ELR (cell line): ENCODE measurements around the gene SLMAP.

Experiments
- DNase-seq: peaks from one replicate; pipeline ENCODE4 v3.0.0-alpha.2; 2015; ENCODE audit warnings: low read depth

SLMAP gene, protein sequence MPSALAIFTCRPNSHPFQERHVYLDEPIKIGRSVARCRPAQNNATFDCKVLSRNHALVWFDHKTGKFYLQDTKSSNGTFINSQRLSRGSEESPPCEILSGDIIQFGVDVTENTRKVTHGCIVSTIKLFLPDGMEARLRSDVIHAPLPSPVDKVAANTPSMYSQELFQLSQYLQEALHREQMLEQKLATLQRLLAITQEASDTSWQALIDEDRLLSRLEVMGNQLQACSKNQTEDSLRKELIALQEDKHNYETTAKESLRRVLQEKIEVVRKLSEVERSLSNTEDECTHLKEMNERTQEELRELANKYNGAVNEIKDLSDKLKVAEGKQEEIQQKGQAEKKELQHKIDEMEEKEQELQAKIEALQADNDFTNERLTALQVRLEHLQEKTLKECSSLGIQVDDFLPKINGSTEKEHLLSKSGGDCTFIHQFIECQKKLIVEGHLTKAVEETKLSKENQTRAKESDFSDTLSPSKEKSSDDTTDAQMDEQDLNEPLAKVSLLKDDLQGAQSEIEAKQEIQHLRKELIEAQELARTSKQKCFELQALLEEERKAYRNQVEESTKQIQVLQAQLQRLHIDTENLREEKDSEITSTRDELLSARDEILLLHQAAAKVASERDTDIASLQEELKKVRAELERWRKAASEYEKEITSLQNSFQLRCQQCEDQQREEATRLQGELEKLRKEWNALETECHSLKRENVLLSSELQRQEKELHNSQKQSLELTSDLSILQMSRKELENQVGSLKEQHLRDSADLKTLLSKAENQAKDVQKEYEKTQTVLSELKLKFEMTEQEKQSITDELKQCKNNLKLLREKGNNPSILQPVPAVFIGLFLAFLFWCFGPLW

GRCh38 chr3:57755741-57756527, at the start of gene SLMAP:
Gene SLMAP, plus strand, starts transcription at chr3:57756309. Its CDS starts 1,343 bp downstream, at chr3:57757652.
- peak; percentile 98 for DNase-seq

GRCh38 chr3:57706462-57706861, 49.6 kb upstream of the SLMAP start:
- peak; percentile 92 for DNase-seq

- DNase-seq = no peak
Measured at GRCh38 chr3:57709031-57709430, 47.1 kb upstream of the SLMAP start.

- no peak for DNase-seq
Measured at GRCh38 chr3:57709559-57709958, 46.5 kb upstream of the SLMAP start.

- no peak for DNase-seq
Measured at GRCh38 chr3:57715686-57716085, 40.4 kb upstream of the SLMAP start.

GRCh38 chr3:57717205-57717868, 38.8 kb upstream of the SLMAP start:
- no peak for DNase-seq

GRCh38 chr3:57718118-57718517, 38.0 kb upstream of the SLMAP start:
- no peak for DNase-seq

DNA sequence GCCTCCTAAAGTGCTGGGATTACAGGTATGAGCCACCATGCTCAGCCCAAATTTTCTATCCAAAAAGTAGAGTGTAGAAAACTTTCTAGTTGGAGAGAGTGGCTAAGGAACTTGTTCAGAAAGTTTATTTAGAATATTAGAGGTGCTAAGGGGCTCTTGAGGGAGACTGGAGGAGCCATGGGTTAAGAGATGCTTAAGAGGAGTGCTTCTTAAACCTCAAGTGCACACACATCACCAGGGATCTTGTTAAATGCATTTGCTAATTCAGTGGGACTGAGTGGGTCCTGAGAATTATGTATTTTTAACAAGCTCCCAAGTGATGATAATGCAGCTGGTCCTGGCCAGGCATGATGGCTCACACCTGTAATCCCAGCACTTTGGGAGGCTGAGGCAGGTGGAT, 29.7 kb upstream of the SLMAP start:
- no peak for DNase-seq

GRCh38 chr3:57727106-57727505, 29.0 kb upstream of the SLMAP start:
- peak; percentile 56 for DNase-seq

DNA sequence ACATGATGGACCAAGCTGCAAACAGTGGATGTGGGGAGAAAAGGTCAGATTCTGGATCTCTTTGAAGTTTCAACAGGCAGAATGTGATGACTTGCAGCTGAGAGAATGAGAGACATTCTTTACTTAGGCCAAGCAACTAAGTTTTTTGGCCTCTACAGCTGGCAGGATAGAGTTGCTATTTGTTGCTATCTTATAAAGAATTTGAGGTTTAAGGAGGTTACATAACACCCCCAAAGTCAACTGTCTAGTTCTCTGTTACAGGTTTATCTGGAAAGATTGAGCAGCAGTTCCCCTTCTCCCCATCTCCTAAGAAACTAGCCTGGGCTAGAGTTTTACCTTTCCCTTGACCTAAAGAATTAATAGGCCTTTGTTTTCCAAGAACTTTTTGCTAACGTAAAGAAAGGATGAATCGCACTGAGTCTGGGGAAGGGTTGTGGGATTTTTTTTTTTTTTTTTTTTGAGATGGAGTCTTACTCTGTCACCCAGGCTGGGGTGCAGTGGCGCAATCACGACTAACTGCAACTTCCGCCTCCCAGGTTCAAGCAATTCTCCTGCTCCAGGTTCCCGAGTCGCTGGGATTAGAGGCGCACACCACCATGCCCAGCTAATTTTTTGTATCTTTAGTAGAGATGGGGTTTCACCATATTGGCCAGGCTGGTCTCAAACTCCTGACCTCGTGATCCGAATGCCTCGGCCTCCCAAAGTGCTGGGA, 26.6 kb upstream of the SLMAP start:
- DNase-seq = no peak

- DNase-seq = no peak
Measured at GRCh38 chr3:57730682-57731081, 25.4 kb upstream of the SLMAP start.

GRCh38 chr3:57731311-57731710, 24.8 kb upstream of the SLMAP start:
- no peak for DNase-seq

DNA sequence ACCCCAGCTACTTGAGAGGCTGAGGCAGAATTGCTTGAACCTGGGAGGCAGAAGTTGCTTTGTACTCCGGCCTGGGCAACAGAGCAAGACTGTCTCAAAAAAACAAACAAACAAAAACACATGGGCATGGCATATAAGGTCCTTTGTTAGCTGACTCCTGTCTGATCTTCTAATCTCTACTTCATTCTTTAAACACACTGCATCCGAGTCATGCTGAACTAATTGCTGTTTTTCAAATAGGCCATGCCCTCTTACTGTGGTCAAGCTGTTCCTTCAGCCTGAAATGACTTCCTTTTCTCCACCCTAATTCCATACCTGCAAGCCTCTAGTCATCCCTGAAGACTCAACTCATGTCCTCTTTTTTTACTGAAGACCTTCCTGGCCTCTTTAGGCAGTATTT, 22.3 kb upstream of the SLMAP start:
- DNase-seq = no peak

DNA sequence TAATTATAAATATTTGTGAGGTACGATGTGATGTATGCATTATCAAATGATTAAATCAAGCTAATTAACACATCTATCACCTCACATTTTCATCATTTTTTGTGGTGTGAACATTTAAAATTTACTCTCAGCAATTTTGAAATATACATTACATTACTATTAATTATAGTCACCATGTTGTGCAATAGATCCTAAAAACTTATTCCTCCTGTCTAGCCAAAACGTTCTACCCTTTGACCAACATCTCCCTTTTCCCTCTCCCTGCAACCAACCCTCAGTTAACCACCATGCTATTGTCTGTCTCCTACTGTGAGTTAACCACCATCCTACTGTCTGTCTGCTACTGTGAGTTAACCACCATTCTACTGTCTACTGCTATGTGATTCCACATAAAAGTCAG, 20.7 kb upstream of the SLMAP start:
- no peak for DNase-seq

GRCh38 chr3:57737840-57738239, 18.3 kb upstream of the SLMAP start:
- DNase-seq = no peak

- no peak for DNase-seq
Measured at GRCh38 chr3:57738391-57738790, 17.7 kb upstream of the SLMAP start.

GRCh38 chr3:57740027-57740426, 16.1 kb upstream of the SLMAP start:
- DNase-seq = no peak

GRCh38 chr3:57743496-57743895, 12.6 kb upstream of the SLMAP start:
- DNase-seq = peak; percentile 77

DNA sequence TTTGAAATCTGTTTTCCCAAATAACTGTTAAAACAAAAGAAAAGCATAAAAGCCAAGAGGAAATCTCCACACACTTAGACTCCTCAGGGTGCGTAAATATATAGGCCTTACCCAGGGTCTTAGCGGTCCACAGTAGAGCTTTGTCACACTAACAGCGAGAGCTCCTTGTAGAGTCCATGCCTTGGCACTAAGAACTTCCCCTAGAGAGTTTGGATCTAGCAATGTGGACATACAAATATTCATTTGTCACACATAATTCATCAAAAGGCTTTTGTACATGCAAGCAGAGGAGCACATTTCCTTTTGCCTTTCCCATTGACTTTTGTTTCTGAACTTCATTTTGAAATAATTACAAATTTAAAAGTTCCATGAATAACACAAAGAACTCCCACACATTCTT, 11.0 kb upstream of the SLMAP start:
- no peak for DNase-seq

DNA sequence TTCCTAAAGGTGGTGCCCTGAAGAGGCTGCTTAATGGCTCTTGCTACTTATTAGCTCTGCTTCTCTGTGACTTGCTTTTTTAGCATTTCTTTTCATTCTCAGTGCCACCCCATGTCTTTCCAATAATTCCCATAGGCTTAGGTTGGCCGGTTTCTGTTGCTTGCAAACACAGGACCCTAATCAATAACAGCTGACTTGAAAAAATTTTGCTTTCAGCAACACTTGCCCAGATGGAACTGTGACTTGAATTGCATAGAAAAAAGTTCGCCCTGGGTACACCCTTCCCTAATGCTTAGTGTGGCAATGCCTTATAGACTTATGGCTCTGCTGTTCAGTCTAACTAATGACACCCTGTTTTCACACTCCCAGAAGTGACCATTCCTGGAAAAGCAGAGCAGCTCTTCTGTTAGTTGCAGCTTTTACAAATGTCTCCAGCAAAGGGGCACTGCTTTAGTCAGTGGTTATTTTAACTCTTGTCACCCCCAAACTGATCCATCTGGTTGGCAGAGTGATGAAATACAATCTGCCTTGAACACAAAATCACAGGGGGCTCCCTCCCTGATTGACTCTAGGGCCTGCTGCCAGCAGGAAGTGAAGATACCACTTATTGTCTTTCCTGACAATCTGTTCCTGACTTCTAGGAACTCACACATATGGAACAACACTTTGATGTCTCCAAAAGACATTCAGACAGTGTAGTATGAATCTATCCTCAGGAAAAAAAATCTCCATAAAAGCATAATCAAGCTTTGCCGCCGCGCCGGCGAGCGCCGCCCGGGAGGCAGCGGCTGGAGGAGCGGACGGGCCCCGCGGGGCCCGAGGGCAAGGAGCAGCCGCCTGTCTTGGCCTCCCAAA, 9.7 kb upstream of the SLMAP start:
- DNase-seq = no peak
